Measurements from ENCODE around the gene LLCFC1. TPM values are rescaled to one million over a fixed set of nuclear protein-coding genes. Genes with fewer than 3 reads are reported as not detected.

The LLCFC1 gene
- polyA plus RNA-seq, 1 of the 3 experiments (the other 2 are of a cell fraction): not detected

GRCh38 chr7:142910481-142910880, 28.8 kb upstream of the LLCFC1 start:
- Histone ChIP-seq H2AFZ (ENCODE audit: low read depth) (no peak overlapping the region), H3K27me3 (ENCODE audit: insufficient read depth) (peaks cover 6% of the 10 kb centered on the region; the same call in 1 of the 2 replicates), H3K4me3 (ENCODE audit: low read depth in 2 of 2, low read length in 1 of 2) (no peak overlapping the region), H3K27ac (ENCODE audit: low read depth in 2 of 2, low read length in 1 of 2) (no peak overlapping the region), H3K4me1 (ENCODE audit: control insufficient read depth in 1 of 2, insufficient read depth in 2 of 2, low read depth in 1 of 2, low read length in 1 of 2) (no peaks in the 10 kb centered on the region), H3K9me3 (peaks cover 5% of the 10 kb centered on the region; the same call in 1 of the 2 replicates), H3K9me2 (no peaks in the 10 kb centered on the region), H3K79me2 (ENCODE audit: insufficient read depth) (no peaks in the 10 kb centered on the region), H3K9ac (no peak overlapping the region), H3F3A (replicated peaks; ENCODE audit: insufficient read depth) (no peaks in the 10 kb centered on the region), H4K20me1 (ENCODE audit: insufficient read depth) (no peaks in the 10 kb centered on the region), H3K4me2 (no peak overlapping the region), H3K36me3 (replicated peaks in 1 of 2; ENCODE audit: control insufficient read depth in 1 of 2, insufficient read depth in 2 of 2, low read length in 1 of 2) (no peaks in the 10 kb centered on the region)
- TF ChIP-seq POLR2AphosphoS5 (IDR thresholded peaks at IDR 0.05; ENCODE audit: low read depth, low read length): no peak
- TF ChIP-seq FOXJ3 (CRISPR knock-in tag; IDR thresholded peaks at IDR 0.05): no peak
- TF ChIP-seq NFIC (IDR thresholded peaks at IDR 0.05; ENCODE audit: borderline replicate concordance): no peak
- no peak for TF ChIP-seq CHD2 (IDR thresholded peaks at IDR 0.05; ENCODE audit: low read length, partially characterized antibody)
- no peak for TF ChIP-seq PBX3 (IDR thresholded peaks at IDR 0.05)
- no peak for TF ChIP-seq REST (IDR thresholded peaks at IDR 0.05; ENCODE audit: low read depth, low read length)
- CTCF ChIA-PET: interaction anchor here (1.2 to 1.8 kb wide), 6 partner anchors 13 to 305 kb away, joined by 3 to 6 read pairs (median 4); no protein-coding TSS in a partner anchor
- POLR2A ChIA-PET: no interaction called here
- 0% methylated on average over 2 of the region's 2 CpGs for WGBS (ENCODE audit: low lambda C conversion rate)
- no peak for DNase-seq

- Histone ChIP-seq H3K9me3 (no peaks in the 10 kb centered on the region), H3F3A (replicated peaks; ENCODE audit: insufficient read depth) (no peaks in the 10 kb centered on the region), H3K27ac (ENCODE audit: low read depth in 2 of 2, low read length in 1 of 2) (no peak overlapping the region), H4K20me1 (ENCODE audit: insufficient read depth) (no peaks in the 10 kb centered on the region), H3K4me2 (no peak overlapping the region), H3K27me3 (ENCODE audit: insufficient read depth) (peaks cover 12% of the 10 kb centered on the region; the same call in 1 of the 2 replicates), H3K4me1 (ENCODE audit: control insufficient read depth in 1 of 2, insufficient read depth in 2 of 2, low read depth in 1 of 2, low read length in 1 of 2) (no peaks in the 10 kb centered on the region), H3K4me3 (ENCODE audit: low read depth in 2 of 2, low read length in 1 of 2) (no peak overlapping the region), H3K9me2 (no peaks in the 10 kb centered on the region), H3K9ac (no peak overlapping the region), H3K79me2 (ENCODE audit: insufficient read depth) (no peaks in the 10 kb centered on the region), H3K36me3 (replicated peaks in 1 of 2; ENCODE audit: control insufficient read depth in 1 of 2, insufficient read depth in 2 of 2, low read length in 1 of 2) (no peaks in the 10 kb centered on the region), H2AFZ (ENCODE audit: low read depth) (no peak overlapping the region)
- DNase-seq: no peak
- CTCF ChIA-PET: no interaction called here
- POLR2A ChIA-PET: no interaction called here
- TF ChIP-seq SMC3 (IDR thresholded peaks at IDR 0.05; ENCODE audit: low read depth, low read length) (no peak), GABPA (IDR thresholded peaks at IDR 0.05; ENCODE audit: low read depth) (no peak), POLR2AphosphoS5 (IDR thresholded peaks at IDR 0.05; ENCODE audit: low read depth, low read length) (no peak), EP300 (IDR thresholded peaks at IDR 0.05; ENCODE audit: borderline replicate concordance in 1 of 2, low read depth in 1 of 2, low read length in 1 of 2) (no peak), TEAD4 (IDR thresholded peaks at IDR 0.05; ENCODE audit: borderline replicate concordance, insufficient read depth) (no peak), NFIC (IDR thresholded peaks at IDR 0.05; ENCODE audit: borderline replicate concordance) (no peak), CHD2 (IDR thresholded peaks at IDR 0.05; ENCODE audit: low read length, partially characterized antibody) (no peak), NRF1 (IDR thresholded peaks at IDR 0.05; ENCODE audit: low read depth, low read length) (no peak), TAF1 (IDR thresholded peaks at IDR 0.05; ENCODE audit: borderline replicate concordance, low read depth, low read length) (no peak), SIN3A (IDR thresholded peaks at IDR 0.05; ENCODE audit: borderline replicate concordance, low read depth, low read length) (no peak), USF2 (IDR thresholded peaks at IDR 0.05; ENCODE audit: borderline replicate concordance, low read depth, low read length) (no peak), FOXM1 (IDR thresholded peaks at IDR 0.05; ENCODE audit: low read depth) (no peak), RAD21 (IDR thresholded peaks at IDR 0.05; ENCODE audit: low read length) (no peak)
- WGBS (ENCODE audit: low lambda C conversion rate): 0% methylated on average over 3 of the region's 3 CpGs
These were observed 26.2 kb upstream of the LLCFC1 start for GRCh38 chr7:142913051-142913450.
